ENCODE results near the gene SEMG1. TPM values are rescaled to one million over a fixed set of nuclear protein-coding genes. Genes with fewer than 3 reads are reported as not detected.

Gene SEMG1
- total RNA-seq, 4 donors from 2014 or later: not detected

DNA sequence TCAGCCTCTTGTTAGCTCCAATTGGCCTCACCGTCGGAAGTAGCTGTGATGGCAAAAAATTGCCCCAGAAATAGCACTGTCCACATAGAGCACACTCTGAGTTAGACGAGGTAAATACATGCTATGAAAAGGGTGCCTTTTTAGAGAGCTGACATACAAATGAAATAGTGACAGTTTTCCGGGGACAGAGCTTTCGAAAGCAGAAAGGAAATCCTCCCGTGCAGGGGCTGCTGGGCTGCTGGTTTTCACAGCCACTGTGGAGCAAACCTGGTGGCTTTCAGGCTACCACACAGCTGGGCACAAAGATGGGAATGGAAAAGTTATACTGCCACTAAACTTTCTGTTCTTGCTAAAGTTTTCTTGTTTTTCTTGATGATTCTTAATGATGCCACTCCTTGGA is 39.3 kb downstream of the SEMG1 start:
- H3K27ac ChIP-seq (replicated peaks in 1 of 4): no peak overlapping the region
- no peak for DNase-seq (ENCODE audit: extremely low spot score)
- H3K4me3 ChIP-seq: no peak overlapping the region
- 57% methylated on average over 6 of the region's 6 CpGs for WGBS
- no peaks in the 10 kb centered on the region for H3K4me1 ChIP-seq
- no peaks in the 10 kb centered on the region for H3K9me3 ChIP-seq
- H3K36me3 ChIP-seq: no peaks in the 10 kb centered on the region
- peaks cover 0 to 20% (median 2%) of the 10 kb centered on the region in 4 donors for H3K27me3 ChIP-seq
- intact Hi-C loops (cut with DNase I): no loop called here
- TF ChIP-seq, protein P1, sequence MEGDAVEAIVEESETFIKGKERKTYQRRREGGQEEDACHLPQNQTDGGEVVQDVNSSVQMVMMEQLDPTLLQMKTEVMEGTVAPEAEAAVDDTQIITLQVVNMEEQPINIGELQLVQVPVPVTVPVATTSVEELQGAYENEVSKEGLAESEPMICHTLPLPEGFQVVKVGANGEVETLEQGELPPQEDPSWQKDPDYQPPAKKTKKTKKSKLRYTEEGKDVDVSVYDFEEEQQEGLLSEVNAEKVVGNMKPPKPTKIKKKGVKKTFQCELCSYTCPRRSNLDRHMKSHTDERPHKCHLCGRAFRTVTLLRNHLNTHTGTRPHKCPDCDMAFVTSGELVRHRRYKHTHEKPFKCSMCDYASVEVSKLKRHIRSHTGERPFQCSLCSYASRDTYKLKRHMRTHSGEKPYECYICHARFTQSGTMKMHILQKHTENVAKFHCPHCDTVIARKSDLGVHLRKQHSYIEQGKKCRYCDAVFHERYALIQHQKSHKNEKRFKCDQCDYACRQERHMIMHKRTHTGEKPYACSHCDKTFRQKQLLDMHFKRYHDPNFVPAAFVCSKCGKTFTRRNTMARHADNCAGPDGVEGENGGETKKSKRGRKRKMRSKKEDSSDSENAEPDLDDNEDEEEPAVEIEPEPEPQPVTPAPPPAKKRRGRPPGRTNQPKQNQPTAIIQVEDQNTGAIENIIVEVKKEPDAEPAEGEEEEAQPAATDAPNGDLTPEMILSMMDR (IDR thresholded peaks at IDR 0.05): no peak
- TF ChIP-seq POLR2A (IDR thresholded peaks at IDR 0.05; ENCODE audit: low read depth) (no peak), EP300 (IDR thresholded peaks at IDR 0.05) (no peak), POLR2AphosphoS5 (IDR thresholded peaks at IDR 0.05) (no peak)

DNA sequence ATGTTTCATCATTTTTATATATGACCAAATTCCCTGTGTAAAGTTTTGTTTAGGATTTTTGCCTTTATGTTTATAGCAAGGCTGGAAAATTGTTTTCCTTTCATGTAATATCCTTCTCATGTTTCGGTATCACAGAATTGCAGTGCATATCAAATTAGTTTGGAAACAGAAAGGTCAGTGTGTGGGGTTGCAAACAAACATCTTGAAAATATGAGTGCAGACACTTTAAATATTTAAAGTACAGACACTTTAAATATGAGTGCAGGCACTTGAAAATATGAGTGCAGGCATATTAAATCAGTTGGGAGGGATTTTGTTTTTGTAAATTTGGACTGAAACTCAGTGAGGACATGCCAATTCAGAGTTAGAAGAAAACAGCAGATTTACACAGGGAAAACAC is 41.0 kb downstream of the SEMG1 start:
- H3K4me1 ChIP-seq: no peaks in the 10 kb centered on the region
- H3K27me3 ChIP-seq: peaks cover 0 to 23% (median 2%) of the 10 kb centered on the region in 4 donors
- no peaks in the 10 kb centered on the region for H3K9me3 ChIP-seq
- no peak overlapping the region for H3K27ac ChIP-seq (replicated peaks in 1 of 4)
- DNase-seq (ENCODE audit: extremely low spot score): no peak
- 50% methylated on average over 1 of the region's 1 CpG for WGBS
- intact Hi-C loops (cut with DNase I): no loop called here
- TF ChIP-seq EP300 (IDR thresholded peaks at IDR 0.05) (no peak), POLR2A (IDR thresholded peaks at IDR 0.05; ENCODE audit: low read depth) (no peak), POLR2AphosphoS5 (IDR thresholded peaks at IDR 0.05) (no peak)
- TF ChIP-seq, protein P1 (IDR thresholded peaks at IDR 0.05): no peak
- H3K4me3 ChIP-seq: no peak overlapping the region
- no peaks in the 10 kb centered on the region for H3K36me3 ChIP-seq

DNA sequence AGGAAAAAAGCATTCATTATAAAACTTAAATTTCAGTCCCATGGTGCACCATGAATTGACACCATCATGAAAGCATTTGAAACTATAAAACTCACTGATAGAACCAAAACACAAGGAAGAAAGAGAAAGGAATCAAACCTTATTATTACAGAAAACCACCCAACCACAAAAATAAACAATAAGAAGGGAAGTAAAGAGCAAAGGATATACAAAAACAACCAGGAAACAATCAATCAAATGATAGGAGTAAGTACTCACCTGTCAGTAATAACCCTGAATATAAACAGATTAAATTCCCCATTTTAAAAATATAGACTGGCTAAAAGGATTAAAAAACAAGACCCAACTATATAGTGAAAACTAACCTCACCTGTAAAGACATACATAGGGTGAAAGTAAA is 41.8 kb downstream of the SEMG1 start:
- peaks cover 0 to 29% (median 2%) of the 10 kb centered on the region in 4 donors for H3K27me3 ChIP-seq
- no peak overlapping the region for H3K4me3 ChIP-seq
- peaks cover 0 to under 1% (median 0%) of the 10 kb centered on the region in 4 donors for H3K4me1 ChIP-seq
- DNase-seq (ENCODE audit: extremely low spot score): no peak
- intact Hi-C loops (cut with DNase I): no loop called here
- H3K27ac ChIP-seq (replicated peaks in 1 of 4): no peak overlapping the region
- H3K36me3 ChIP-seq: no peaks in the 10 kb centered on the region
- TF ChIP-seq POLR2AphosphoS5 (IDR thresholded peaks at IDR 0.05): no peak
- TF ChIP-seq EP300 (IDR thresholded peaks at IDR 0.05): no peak
- TF ChIP-seq, protein P1 (IDR thresholded peaks at IDR 0.05): no peak
- no peak for TF ChIP-seq POLR2A (IDR thresholded peaks at IDR 0.05; ENCODE audit: low read depth)
- H3K9me3 ChIP-seq: no peaks in the 10 kb centered on the region

DNA sequence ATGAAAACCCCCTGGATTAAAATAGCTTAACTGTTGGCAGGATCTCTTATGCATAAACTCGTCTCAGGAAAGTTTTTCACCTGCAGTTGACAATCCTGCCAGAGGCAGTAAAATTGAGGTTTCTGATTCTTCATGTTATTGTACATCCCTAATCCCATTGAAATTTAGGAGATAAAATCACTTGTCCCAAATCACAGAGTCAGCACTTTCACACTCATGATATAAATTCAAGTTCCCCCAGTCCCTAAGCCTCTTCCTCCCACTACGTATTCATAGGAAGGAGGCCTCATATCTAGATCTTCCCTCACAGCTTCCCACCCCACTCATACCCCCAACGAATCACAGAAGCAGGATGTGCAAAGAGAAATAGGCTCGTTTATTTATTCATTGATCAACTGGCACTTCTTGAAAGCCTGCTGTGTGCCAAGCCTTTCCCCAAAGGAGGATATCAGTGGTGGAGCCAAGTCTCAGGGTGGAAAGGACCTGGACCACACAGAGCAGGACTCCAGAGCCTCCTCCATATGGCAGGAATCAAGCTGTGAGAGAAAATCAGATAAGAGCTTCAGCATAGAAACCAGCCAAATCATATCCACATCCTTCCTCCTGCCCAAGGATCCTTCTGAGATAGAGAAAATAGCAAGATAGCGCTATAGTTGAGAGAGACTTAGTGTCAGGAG is 45.2 kb downstream of the SEMG1 start:
- no peak overlapping the region for H3K27ac ChIP-seq (replicated peaks in 1 of 4)
- no peaks in the 10 kb centered on the region for H3K36me3 ChIP-seq
- intact Hi-C loops (cut with DNase I): no loop called here
- no peaks in the 10 kb centered on the region for H3K9me3 ChIP-seq
- TF ChIP-seq EP300 (IDR thresholded peaks at IDR 0.05): no peak
- TF ChIP-seq, protein P1 (IDR thresholded peaks at IDR 0.05): no peak
- peak; percentile 82 for DNase-seq (ENCODE audit: extremely low spot score)
- peaks cover 0 to 17% (median 9%) of the 10 kb centered on the region in 4 donors for H3K4me1 ChIP-seq
- peaks cover 0 to 10% (median 2%) of the 10 kb centered on the region in 4 donors for H3K27me3 ChIP-seq
- peak overlapping the region in 1 of 4 donors; percentile 45 for H3K4me3 ChIP-seq
- 37% methylated on average over 5 of the region's 5 CpGs for WGBS

DNA sequence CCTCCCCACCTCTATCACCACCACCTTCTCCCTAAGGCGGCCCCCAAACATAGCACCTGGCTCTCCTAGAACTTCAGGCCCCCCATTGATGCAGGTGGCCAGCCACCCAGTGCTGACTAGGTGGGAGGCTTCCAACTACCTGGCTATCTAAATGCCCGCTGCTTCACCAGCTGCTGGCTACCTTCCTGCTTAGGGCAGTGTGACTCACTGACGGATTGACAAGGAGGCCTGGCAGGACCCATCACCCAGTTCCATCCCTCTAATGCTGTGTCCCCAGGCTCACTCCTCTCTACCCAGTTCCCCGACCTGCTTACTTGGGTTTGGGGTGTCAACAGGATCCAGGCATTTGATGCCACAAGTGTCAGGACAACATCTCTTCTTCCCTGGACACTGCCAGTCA is 46.4 kb downstream of the SEMG1 start:
- Histone ChIP-seq H3K27me3 (peaks cover 0 to 10% (median 0%) of the 10 kb centered on the region in 4 donors), H3K9me3 (no peaks in the 10 kb centered on the region), H3K36me3 (no peaks in the 10 kb centered on the region), H3K4me1 (peaks cover 0 to 17% (median 9%) of the 10 kb centered on the region in 4 donors), H3K4me3 (peak overlapping the region in 2 of 4 donors; percentile 19 to 45), H3K27ac (replicated peaks in 1 of 4) (no peak overlapping the region)
- DNase-seq (ENCODE audit: extremely low spot score): no peak
- intact Hi-C loops (cut with DNase I): no loop called here
- 80% methylated on average over 3 of the region's 4 CpGs for WGBS
- TF ChIP-seq EP300 (IDR thresholded peaks at IDR 0.05) (no peak), POLR2AphosphoS5 (IDR thresholded peaks at IDR 0.05) (no peak), POLR2A (IDR thresholded peaks at IDR 0.05; ENCODE audit: low read depth) (no peak)
- TF ChIP-seq, protein P1 (IDR thresholded peaks at IDR 0.05): no peak
